GM23338 (cell line): ENCODE measurements around the gene CD53. TPM values are rescaled to one million over a fixed set of nuclear protein-coding genes. Genes with fewer than 3 reads are reported as not detected.

Experiments
- ATAC-seq: fragments of 200-7000 bp; cut with Tn5 transposase; 3 replicates; pipeline ENCODE4 v1.9.1; 2020
- DNase-seq: peaks from one replicate; pipeline ENCODE4 v3.0.0-alpha.2; 2015; ENCODE audit warnings: low spot score
- H2AFZ ChIP-seq: fragments of 200-600 bp; sonication (generic); 2 replicates; pipeline ENCODE4 v1.8.0; 2016; ENCODE audit warnings: antibody characterized with exemption, mild to moderate bottlenecking, moderate library complexity
- H3F3A ChIP-seq: fragments of 200-600 bp; sonication (generic); replicated peaks from 2 replicates; pipeline ENCODE4 v1.8.0; 2017; ENCODE audit warnings: antibody characterized with exemption, mixed run types, low read depth
- H3K27ac ChIP-seq: fragments of 200-600 bp; sonication (generic); 2 replicates; pipeline ENCODE4 v1.6.1; 2016; ENCODE audit warnings: low read depth
- H3K27me3 ChIP-seq: fragments of 200-600 bp; sonication (generic); 2 replicates; pipeline ENCODE4 v1.8.0; 2016; ENCODE audit warnings: mild to moderate bottlenecking, mixed run types, moderate library complexity; ENCODE audit not compliant: insufficient read depth
- H3K36me3 ChIP-seq: fragments of 200-600 bp; sonication (generic); 2 replicates; pipeline ENCODE4 v1.8.0; 2016; ENCODE audit warnings: mild to moderate bottlenecking; ENCODE audit not compliant: insufficient read depth
- H3K4me1 ChIP-seq: fragments of 200-600 bp; sonication (generic); 2 replicates; pipeline ENCODE4 v1.8.0; 2016; ENCODE audit warnings: mild to moderate bottlenecking, moderate library complexity; ENCODE audit not compliant: insufficient read depth
- H3K4me2 ChIP-seq: fragments of 200-600 bp; sonication (generic); 2 replicates; pipeline ENCODE4 v1.7.1; 2017; ENCODE audit warnings: mixed run types
- H3K4me3 ChIP-seq: fragments of 200-600 bp; sonication (generic); 2 replicates; pipeline ENCODE4 v1.6.1; 2016; ENCODE audit warnings: mixed run types
- H3K79me2 ChIP-seq: fragments of 200-600 bp; sonication (generic); replicated peaks from 2 replicates; pipeline ENCODE4 v1.8.0; 2017; ENCODE audit warnings: mild to moderate bottlenecking; ENCODE audit not compliant: insufficient read depth
- H3K9me2 ChIP-seq: fragments of 200-600 bp; sonication (generic); 2 replicates; pipeline ENCODE4 v1.8.0; 2017; ENCODE audit not compliant: insufficient read depth
- H4K20me1 ChIP-seq: fragments of 200-600 bp; sonication (generic); replicated peaks from 2 replicates; pipeline ENCODE4 v1.8.0; 2017; ENCODE audit warnings: mild to moderate bottlenecking; ENCODE audit not compliant: insufficient read depth
- H3K27ac Mint-ChIP-seq: 2 replicates; pipeline ENCODE4 v1.8.0; 2020; ENCODE audit warnings: inconsistent platforms, mild to moderate bottlenecking, moderate library complexity, mixed read lengths
- H3K27me3 Mint-ChIP-seq: 3 replicates; pipeline ENCODE4 v1.8.0; 2022; ENCODE audit warnings: low read depth, mild to moderate bottlenecking, moderate library complexity, mixed read lengths, inconsistent platforms; ENCODE audit not compliant: insufficient read depth, poor library complexity
- H3K36me3 Mint-ChIP-seq: 3 replicates; pipeline ENCODE4 v1.8.0; 2021; ENCODE audit warnings: low read depth, mild to moderate bottlenecking, inconsistent platforms, moderate library complexity, mixed read lengths
- H3K4me1 Mint-ChIP-seq: 3 replicates; pipeline ENCODE4 v1.8.0; 2020; ENCODE audit warnings: mild to moderate bottlenecking, inconsistent platforms, mixed read lengths
- H3K4me3 Mint-ChIP-seq: 3 replicates; pipeline ENCODE4 v1.8.0; 2021; ENCODE audit warnings: moderate library complexity, mild to moderate bottlenecking, inconsistent platforms, mixed read lengths
- H3K9me3 Mint-ChIP-seq: 3 replicates; pipeline ENCODE4 v1.8.0; 2020; ENCODE audit warnings: moderate library complexity, mild to moderate bottlenecking, inconsistent platforms, mixed read lengths
- CREB1 ChIP-seq: fragments of 250-450 bp; sonication (Bioruptor Pico); IDR thresholded peaks from 2 replicates; pipeline ENCODE4 v1.5.0; 2020; ENCODE audit warnings: low read depth, mild to moderate bottlenecking, moderate library complexity
- EZH2 ChIP-seq: fragments of 200-600 bp; sonication (generic); IDR thresholded peaks from one replicate; pipeline ENCODE4 v1.8.0; 2017; ENCODE audit warnings: antibody characterized with exemption, mild to moderate bottlenecking, low read depth; ENCODE audit not compliant: unreplicated experiment
- EZH2phosphoT487 ChIP-seq: fragments of 200-600 bp; sonication (generic); IDR thresholded peaks from one replicate; pipeline ENCODE4 v1.8.1; 2018; ENCODE audit warnings: antibody characterized with exemption; ENCODE audit not compliant: unreplicated experiment
- JUNB ChIP-seq: IDR thresholded peaks from one replicate; pipeline ENCODE4 v1.6.1; 2016; ENCODE audit warnings: antibody characterized with exemption; ENCODE audit not compliant: unreplicated experiment
- NANOG ChIP-seq: IDR thresholded peaks from 2 replicates; pipeline ENCODE4 v1.6.1; 2016; ENCODE audit warnings: antibody characterized with exemption, borderline replicate concordance
- POLR2AphosphoS5 ChIP-seq: IDR thresholded peaks from 2 replicates; pipeline ENCODE4 v1.6.1; 2016; ENCODE audit warnings: antibody characterized with exemption, low read depth
- STAT1 ChIP-seq: IDR thresholded peaks from one replicate; pipeline ENCODE4 v1.6.1; 2016; ENCODE audit warnings: antibody characterized with exemption; ENCODE audit not compliant: unreplicated experiment
- ZNF114 ChIP-seq: fragments of 250-450 bp; sonication (Bioruptor Pico); IDR thresholded peaks from 2 replicates; pipeline ENCODE4 v1.5.0; 2020; ENCODE audit warnings: mild to moderate bottlenecking, moderate library complexity
- ZNF331 ChIP-seq: fragments of 250-450 bp; sonication (Bioruptor Pico); IDR thresholded peaks from 2 replicates; pipeline ENCODE4 v1.5.0; 2020; ENCODE audit warnings: low read depth, mild to moderate bottlenecking, moderate library complexity
- polyA plus RNA-seq: library from polyadenylated mRNA; unstranded; fragments of >200 nt; fragmentation: Nextera tagmentation; extraction: Ambion mirVana; gene quantifications from 2 replicates; pipeline ENCODE4 v1.2.1, GENCODE V29; 2016
- total RNA-seq: library from RNA; depleted of rRNA; stranded (reverse); fragments of >200 nt; shearing (Covaris generic); gene quantifications from 2 replicates; pipeline ENCODE4 v1.2.3, GENCODE V29; 2014
- TF ChIP-seq, protein P1 (sequence below), 2 experiments: fragments of 200-600 bp in 1 of 2; sonication (generic) in 1 of 2; conservative IDR thresholded peaks; 2 replicates each; pipeline versions ENCODE4 v1.5.1 to v1.6.1; 2016 to 2017; ENCODE audit warnings: antibody characterized with exemption in 2 of 2, low read depth in 2 of 2, mild to moderate bottlenecking in 2 of 2, moderate library complexity in 1 of 2
- TF ChIP-seq, protein P2 (sequence below): IDR thresholded peaks from 2 replicates; pipeline ENCODE4 v1.6.1; 2016; ENCODE audit warnings: antibody characterized with exemption
- TF ChIP-seq, protein P3 (sequence below): fragments of 250-450 bp; sonication (Bioruptor Pico); IDR thresholded peaks from 2 replicates; pipeline ENCODE4 v1.5.0; 2020; ENCODE audit warnings: mild to moderate bottlenecking, moderate library complexity
- TF ChIP-seq, protein P4 (sequence below): IDR thresholded peaks from one replicate; pipeline ENCODE4 v1.6.1; 2018; ENCODE audit warnings: antibody characterized with exemption; ENCODE audit not compliant: unreplicated experiment

The CD53 gene
- total and polyA plus RNA-seq, 2 experiments from 2014 or later: 0.28 to 0.70 TPM

DNA sequence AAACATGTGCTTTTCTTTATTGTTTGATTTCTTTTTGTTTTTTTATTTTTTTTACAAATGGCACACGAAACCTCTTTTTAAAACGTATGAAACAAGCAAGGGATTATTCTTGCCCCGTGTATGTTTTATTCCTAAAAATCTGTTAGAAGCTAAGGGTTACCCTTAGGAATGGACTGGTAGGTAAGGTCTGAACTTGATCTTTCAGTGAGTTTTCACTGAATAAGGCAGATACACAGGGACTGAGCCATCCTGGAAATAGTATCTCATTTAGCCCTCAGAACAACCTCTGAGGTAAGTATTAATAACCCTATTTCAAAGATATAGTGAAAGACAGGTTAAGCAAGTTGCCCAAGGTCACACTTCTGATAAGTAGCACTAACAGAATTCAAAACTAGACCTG, 6.0 kb downstream of the CD53 start:
- Mint-ChIP-seq H3K36me3 (no peaks in the 10 kb centered on the region), H3K9me3 (no peaks in the 10 kb centered on the region), H3K4me1 (no peaks in the 10 kb centered on the region), H3K27ac (no peak overlapping the region), H3K4me3 (no peak overlapping the region), H3K27me3 (no peaks in the 10 kb centered on the region)
- H4K20me1 ChIP-seq: no peaks in the 10 kb centered on the region
- H3K27me3 ChIP-seq: no peaks in the 10 kb centered on the region
- H3K4me2 ChIP-seq: no peak overlapping the region
- no peaks in the 10 kb centered on the region for H3K9me2 ChIP-seq
- DNase-seq: no peak
- no peak overlapping the region for H3K27ac ChIP-seq
- no peak overlapping the region for H2AFZ ChIP-seq
- H3K4me1 ChIP-seq: no peaks in the 10 kb centered on the region
- no peaks in the 10 kb centered on the region for H3K36me3 ChIP-seq
- TF ChIP-seq STAT1 (no peak), ZNF114 (CRISPR knock-in tag) (no peak), CREB1 (CRISPR knock-in tag) (no peak), EZH2phosphoT487 (no peak), POLR2AphosphoS5 (no peak), ZNF331 (CRISPR knock-in tag) (no peak), JUNB (no peak), NANOG (no peak), EZH2 (no peak)
- TF ChIP-seq, protein P1, sequence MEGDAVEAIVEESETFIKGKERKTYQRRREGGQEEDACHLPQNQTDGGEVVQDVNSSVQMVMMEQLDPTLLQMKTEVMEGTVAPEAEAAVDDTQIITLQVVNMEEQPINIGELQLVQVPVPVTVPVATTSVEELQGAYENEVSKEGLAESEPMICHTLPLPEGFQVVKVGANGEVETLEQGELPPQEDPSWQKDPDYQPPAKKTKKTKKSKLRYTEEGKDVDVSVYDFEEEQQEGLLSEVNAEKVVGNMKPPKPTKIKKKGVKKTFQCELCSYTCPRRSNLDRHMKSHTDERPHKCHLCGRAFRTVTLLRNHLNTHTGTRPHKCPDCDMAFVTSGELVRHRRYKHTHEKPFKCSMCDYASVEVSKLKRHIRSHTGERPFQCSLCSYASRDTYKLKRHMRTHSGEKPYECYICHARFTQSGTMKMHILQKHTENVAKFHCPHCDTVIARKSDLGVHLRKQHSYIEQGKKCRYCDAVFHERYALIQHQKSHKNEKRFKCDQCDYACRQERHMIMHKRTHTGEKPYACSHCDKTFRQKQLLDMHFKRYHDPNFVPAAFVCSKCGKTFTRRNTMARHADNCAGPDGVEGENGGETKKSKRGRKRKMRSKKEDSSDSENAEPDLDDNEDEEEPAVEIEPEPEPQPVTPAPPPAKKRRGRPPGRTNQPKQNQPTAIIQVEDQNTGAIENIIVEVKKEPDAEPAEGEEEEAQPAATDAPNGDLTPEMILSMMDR (conservative IDR thresholded peaks at IDR 0.05; ENCODE audit: low read depth in 2 of 2): no peak
- TF ChIP-seq, protein P2, sequence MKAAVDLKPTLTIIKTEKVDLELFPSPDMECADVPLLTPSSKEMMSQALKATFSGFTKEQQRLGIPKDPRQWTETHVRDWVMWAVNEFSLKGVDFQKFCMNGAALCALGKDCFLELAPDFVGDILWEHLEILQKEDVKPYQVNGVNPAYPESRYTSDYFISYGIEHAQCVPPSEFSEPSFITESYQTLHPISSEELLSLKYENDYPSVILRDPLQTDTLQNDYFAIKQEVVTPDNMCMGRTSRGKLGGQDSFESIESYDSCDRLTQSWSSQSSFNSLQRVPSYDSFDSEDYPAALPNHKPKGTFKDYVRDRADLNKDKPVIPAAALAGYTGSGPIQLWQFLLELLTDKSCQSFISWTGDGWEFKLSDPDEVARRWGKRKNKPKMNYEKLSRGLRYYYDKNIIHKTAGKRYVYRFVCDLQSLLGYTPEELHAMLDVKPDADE: no peak
- TF ChIP-seq, protein P3, sequence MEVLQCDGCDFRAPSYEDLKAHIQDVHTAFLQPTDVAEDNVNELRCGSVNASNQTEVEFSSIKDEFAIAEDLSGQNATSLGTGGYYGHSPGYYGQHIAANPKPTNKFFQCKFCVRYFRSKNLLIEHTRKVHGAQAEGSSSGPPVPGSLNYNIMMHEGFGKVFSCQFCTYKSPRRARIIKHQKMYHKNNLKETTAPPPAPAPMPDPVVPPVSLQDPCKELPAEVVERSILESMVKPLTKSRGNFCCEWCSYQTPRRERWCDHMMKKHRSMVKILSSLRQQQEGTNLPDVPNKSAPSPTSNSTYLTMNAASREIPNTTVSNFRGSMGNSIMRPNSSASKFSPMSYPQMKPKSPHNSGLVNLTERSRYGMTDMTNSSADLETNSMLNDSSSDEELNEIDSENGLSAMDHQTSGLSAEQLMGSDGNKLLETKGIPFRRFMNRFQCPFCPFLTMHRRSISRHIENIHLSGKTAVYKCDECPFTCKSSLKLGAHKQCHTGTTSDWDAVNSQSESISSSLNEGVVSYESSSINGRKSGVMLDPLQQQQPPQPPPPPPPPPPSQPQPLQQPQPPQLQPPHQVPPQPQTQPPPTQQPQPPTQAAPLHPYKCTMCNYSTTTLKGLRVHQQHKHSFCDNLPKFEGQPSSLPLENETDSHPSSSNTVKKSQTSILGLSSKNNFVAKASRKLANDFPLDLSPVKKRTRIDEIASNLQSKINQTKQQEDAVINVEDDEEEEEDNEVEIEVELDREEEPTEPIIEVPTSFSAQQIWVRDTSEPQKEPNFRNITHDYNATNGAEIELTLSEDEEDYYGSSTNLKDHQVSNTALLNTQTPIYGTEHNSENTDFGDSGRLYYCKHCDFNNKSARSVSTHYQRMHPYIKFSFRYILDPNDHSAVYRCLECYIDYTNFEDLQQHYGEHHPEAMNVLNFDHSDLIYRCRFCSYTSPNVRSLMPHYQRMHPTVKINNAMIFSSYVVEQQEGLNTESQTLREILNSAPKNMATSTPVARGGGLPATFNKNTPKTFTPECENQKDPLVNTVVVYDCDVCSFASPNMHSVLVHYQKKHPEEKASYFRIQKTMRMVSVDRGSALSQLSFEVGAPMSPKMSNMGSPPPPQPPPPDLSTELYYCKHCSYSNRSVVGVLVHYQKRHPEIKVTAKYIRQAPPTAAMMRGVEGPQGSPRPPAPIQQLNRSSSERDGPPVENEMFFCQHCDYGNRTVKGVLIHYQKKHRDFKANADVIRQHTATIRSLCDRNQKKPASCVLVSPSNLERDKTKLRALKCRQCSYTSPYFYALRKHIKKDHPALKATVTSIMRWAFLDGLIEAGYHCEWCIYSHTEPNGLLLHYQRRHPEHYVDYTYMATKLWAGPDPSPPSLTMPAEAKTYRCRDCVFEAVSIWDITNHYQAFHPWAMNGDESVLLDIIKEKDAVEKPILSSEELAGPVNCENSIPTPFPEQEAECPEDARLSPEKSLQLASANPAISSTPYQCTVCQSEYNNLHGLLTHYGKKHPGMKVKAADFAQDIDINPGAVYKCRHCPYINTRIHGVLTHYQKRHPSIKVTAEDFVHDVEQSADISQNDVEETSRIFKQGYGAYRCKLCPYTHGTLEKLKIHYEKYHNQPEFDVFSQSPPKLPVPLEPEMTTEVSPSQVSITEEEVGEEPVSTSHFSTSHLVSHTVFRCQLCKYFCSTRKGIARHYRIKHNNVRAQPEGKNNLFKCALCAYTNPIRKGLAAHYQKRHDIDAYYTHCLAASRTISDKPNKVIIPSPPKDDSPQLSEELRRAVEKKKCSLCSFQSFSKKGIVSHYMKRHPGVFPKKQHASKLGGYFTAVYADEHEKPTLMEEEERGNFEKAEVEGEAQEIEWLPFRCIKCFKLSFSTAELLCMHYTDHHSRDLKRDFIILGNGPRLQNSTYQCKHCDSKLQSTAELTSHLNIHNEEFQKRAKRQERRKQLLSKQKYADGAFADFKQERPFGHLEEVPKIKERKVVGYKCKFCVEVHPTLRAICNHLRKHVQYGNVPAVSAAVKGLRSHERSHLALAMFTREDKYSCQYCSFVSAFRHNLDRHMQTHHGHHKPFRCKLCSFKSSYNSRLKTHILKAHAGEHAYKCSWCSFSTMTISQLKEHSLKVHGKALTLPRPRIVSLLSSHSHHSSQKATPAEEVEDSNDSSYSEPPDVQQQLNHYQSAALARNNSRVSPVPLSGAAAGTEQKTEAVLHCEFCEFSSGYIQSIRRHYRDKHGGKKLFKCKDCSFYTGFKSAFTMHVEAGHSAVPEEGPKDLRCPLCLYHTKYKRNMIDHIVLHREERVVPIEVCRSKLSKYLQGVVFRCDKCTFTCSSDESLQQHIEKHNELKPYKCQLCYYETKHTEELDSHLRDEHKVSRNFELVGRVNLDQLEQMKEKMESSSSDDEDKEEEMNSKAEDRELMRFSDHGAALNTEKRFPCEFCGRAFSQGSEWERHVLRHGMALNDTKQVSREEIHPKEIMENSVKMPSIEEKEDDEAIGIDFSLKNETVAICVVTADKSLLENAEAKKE (CRISPR knock-in tag): no peak
- TF ChIP-seq, protein P4, sequence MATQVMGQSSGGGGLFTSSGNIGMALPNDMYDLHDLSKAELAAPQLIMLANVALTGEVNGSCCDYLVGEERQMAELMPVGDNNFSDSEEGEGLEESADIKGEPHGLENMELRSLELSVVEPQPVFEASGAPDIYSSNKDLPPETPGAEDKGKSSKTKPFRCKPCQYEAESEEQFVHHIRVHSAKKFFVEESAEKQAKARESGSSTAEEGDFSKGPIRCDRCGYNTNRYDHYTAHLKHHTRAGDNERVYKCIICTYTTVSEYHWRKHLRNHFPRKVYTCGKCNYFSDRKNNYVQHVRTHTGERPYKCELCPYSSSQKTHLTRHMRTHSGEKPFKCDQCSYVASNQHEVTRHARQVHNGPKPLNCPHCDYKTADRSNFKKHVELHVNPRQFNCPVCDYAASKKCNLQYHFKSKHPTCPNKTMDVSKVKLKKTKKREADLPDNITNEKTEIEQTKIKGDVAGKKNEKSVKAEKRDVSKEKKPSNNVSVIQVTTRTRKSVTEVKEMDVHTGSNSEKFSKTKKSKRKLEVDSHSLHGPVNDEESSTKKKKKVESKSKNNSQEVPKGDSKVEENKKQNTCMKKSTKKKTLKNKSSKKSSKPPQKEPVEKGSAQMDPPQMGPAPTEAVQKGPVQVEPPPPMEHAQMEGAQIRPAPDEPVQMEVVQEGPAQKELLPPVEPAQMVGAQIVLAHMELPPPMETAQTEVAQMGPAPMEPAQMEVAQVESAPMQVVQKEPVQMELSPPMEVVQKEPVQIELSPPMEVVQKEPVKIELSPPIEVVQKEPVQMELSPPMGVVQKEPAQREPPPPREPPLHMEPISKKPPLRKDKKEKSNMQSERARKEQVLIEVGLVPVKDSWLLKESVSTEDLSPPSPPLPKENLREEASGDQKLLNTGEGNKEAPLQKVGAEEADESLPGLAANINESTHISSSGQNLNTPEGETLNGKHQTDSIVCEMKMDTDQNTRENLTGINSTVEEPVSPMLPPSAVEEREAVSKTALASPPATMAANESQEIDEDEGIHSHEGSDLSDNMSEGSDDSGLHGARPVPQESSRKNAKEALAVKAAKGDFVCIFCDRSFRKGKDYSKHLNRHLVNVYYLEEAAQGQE: no peak
- H3K79me2 ChIP-seq: no peaks in the 10 kb centered on the region
- no peak overlapping the region for H3K4me3 ChIP-seq
- no peaks in the 10 kb centered on the region for H3F3A ChIP-seq
- ATAC-seq: no peak
